T follicular helper cell (primary cell): ENCODE results near the gene HDAC4.

Experiments used
- DNase-seq: peaks from one replicate; pipeline ENCODE4 v3.0.0-alpha.2; 2020; ENCODE audit warnings: low read depth

Gene HDAC4

DNA sequence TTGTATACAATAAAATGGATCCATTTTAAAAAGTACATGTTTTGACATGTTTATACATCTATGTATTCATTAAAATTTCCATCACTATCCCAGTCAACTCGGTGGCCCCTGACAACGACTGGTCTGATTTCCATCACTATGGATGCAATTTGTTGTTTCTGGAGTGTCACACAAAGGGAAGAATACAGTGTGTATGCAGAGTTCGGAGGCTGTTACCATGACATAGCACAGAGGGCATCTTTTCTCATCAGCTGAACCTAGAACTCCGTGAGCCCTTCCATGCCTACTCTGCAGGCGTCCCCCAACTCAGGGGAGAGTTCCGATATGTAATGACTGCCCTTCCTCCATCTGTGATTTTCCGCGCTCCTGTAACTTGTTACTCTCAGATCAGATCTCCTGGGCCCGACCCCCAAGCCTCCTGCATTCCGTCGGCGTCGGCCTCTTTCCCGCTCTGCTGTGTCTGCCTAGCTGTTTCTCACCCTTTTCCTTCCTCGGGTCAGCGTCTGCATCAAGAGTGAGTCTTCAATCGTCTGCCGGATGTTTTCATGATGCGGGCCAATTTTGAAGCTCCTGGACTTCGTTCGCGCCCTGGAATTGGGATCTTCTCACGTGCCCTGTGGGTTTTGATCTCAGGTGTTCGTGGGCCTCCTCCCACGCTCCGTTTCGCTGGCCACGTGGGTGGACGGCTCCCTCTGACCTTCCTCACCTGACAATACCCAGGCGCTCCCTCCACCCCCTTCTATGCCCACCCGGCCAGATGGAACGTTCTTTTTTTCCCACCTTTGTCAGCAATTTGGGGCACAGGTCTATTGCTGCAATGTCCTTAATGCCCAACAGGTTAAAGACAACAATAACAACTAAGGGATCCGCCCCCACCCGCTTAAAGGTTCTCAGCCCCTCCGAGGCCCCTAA is 391.9 kb downstream of the HDAC4 start:
- no peak for DNase-seq

DNA sequence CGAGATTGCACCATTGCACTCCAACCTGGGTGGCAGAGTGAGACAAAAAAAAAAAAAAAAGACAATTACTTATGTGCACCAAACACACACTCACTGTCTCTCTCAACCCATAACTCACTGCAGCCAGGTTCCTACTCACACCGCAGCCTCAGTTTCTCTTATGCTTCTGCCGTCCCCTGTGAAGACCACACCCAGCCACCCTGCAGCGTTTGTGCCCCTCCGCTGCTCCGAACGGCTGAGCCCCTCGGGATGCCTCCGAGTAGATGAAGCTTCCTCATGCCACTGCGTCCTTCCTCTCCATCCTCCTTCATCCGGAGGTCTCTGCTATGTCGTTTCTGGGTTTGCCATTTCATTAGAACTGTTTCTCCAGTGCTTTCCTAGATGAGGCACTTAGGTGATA is 392.8 kb downstream of the HDAC4 start:
- DNase-seq: no peak

GRCh38 chr2:239006622-239007285 is 394.1 kb downstream of the HDAC4 start:
- no peak for DNase-seq

- no peak for DNase-seq
Observed at GRCh38 chr2:239005586-239005985, 395.2 kb downstream of the HDAC4 start.

DNA sequence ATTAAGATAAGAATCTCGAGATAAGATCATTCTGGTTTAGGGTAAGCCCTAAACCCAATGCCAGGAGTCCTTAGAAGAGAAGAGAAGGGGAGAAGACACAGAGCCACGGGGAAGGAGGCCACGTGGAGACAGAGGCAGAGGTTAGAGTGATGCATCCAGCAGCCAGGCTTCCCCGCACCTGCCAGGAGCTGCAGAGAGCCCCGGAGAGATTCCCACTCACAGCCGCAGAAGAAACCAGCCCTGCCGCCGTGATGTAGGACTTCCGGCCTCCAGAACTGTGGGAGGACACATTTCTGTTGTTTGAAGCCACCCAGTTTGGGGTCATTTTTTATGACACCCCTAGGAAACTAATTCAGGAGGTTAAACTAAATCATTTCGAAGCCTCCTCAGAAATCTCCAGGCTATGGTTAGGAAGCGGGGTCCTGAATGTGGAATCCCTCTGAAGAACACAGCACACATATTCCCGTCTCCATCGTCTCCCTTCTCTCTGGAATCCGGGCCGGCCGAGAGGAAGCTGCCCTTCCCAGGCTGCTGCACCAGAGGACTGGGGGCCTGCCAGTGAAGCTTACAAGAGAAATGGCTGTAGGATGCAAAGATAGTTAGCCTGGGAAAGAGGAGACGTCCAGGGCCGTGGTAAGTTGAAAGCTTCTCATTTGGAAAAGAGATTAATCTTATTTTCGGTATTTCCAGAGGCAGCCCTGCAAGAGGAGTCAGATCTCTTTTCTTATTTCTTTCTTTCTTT is 396.4 kb downstream of the HDAC4 start:
- no peak for DNase-seq

GRCh38 chr2:239003624-239004273 is 397.1 kb downstream of the HDAC4 start:
- DNase-seq: no peak

- no peak for DNase-seq
Observed at GRCh38 chr2:239002954-239003623, 397.7 kb downstream of the HDAC4 start.

DNA sequence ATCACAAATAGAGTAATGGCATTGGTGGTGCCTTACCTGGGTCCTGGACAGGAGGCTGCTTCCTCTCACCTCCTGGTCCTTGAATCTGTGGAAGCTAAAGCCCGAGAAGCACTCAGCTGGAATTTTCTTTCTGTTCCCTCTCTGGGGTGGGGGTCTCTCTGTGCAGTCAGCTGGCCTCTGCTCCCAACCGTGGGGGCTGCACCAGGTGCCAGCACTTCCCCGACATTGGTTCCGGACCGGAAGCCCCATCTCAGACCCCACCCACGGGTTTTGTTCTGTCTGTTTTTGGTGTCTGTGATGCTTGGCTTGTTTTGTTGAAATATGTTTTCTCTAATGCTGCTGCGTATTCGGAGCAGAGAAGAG is 398.2 kb downstream of the HDAC4 start:
- DNase-seq: no peak

DNA sequence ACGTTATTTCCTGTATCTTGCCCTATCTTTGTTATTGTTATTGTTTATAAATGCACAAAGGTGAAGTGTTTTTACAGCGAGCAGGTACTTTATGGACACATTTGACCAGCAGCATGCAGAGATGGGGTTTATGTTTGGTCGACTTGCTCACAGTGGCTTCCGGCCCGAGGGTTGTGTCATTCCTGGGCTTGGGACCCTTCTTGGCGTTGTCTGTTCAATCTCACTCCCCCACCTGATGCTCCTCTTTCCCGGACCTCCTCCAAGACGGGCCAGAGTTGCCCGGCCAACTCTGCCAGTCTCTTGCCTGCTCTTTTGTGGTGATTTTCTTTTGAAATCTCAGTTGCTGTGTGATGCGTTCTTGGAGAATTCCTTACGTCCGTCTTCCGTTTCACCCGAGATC is 399.0 kb downstream of the HDAC4 start:
- no peak for DNase-seq

DNA sequence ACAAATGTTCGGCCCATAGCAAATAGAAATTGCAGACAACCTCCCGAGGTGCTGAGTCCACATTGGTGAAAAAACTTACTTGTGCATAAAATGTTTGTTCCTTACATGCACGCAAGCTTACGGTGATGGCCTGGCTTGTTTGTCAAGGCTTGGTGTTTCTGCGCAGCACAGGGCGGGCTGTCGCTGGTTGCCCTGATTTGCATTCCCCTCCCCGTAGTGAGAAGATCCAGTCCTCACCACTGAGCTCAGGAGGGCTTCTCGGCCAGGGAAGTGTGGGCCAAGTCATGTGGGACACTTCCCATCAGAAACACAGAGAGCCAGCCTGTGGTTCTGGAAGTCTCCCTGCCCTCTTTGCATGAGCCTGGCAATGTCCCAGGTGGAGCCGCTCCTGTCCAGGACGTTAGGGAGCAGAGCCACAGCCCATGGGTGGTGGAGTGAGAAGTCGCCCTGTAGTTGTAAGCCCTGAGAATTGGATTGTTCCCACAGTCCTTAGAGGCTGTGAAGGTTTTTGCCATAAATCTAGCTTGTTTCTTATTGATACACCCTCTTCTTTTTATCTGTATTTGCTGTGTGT is 400.2 kb downstream of the HDAC4 start:
- no peak for DNase-seq

DNA sequence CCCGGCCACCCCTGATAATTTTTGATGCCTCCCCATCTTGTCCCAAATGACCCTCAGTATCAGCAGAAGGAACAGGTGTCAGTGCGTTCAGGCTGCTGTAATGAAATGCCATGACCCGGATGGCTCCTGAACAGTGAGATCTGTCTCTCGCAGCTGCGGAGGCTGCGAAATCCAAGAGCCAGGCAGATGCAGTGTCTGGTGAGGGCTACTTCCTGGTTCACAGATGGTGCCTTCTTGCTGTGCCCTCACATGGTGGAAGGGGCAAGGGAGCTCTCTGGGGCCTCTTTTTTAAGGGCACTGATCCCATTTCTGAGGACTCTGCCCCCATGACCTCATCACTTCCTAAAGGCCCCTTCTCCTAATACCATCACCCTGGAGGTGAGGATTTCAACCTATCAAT is 400.7 kb downstream of the HDAC4 start:
- no peak for DNase-seq

GRCh38 chr2:238999291-238999741 is 401.5 kb downstream of the HDAC4 start:
- DNase-seq: no peak

GRCh38 chr2:238998801-238999200 is 402.0 kb downstream of the HDAC4 start:
- DNase-seq: no peak
